Uterus (tissue), 4 donors: Measurements from ENCODE around the gene GTF2IRD2. TPM values are rescaled to one million over a fixed set of nuclear protein-coding genes. Genes with fewer than 3 reads are reported as not detected.
"Not testable (repeated sequence)": the region's sequence is repeated elsewhere in the genome, so short reads cannot be mapped to it uniquely, and the experiment has no call there.

ENCODE experiments used
- DNase-seq, 2 donors: peaks; one replicate each; pipeline ENCODE4 v3.0.0-alpha.2; 2019 to 2020
- H3K27ac ChIP-seq, 2 donors: fragments of 200-600 bp; sonication (generic); 1 replicate in 1 of 2; 2 replicates in 1 of 2; pipeline ENCODE4 v1.5.1; 2016 to 2018
- H3K27me3 ChIP-seq, 2 donors: fragments of 200-600 bp; sonication (generic); one replicate each; pipeline ENCODE4 v1.5.1; 2018 to 2019; ENCODE audit warnings: control low read depth in 1 of 2
- H3K36me3 ChIP-seq, 2 donors: fragments of 200-600 bp; sonication (generic); one replicate each; pipeline ENCODE4 v1.5.1; 2019; ENCODE audit warnings: control low read depth in 1 of 2
- H3K4me1 ChIP-seq, 2 donors: fragments of 200-600 bp; sonication (generic); one replicate each; pipeline ENCODE4 v1.5.1; 2018 to 2019; ENCODE audit warnings: control low read depth in 1 of 2
- H3K4me3 ChIP-seq, 2 donors: fragments of 200-600 bp; sonication (generic); 1 replicate in 1 of 2; 2 replicates in 1 of 2; pipeline ENCODE4 v1.5.1; 2018 to 2019; ENCODE audit warnings: mild to moderate bottlenecking in 1 of 2
- H3K9me3 ChIP-seq, 2 donors: fragments of 200-600 bp; sonication (generic); one replicate each; pipeline ENCODE4 v1.5.1; 2019; ENCODE audit warnings: control low read depth in 1 of 2
- POLR2A ChIP-seq, 2 donors: fragments of 450-650 bp; IDR thresholded peaks; one replicate each; pipeline ENCODE4 v1.6.1; 2016; ENCODE audit warnings: antibody characterized with exemption in 2 of 2, mild to moderate bottlenecking in 1 of 2, moderate library complexity in 1 of 2
- intact Hi-C: fragments of 100-400 bp; cut with DNase I; formaldehyde crosslinking; loops from one replicate; pipeline ENCODE4 v1.15.1; 2023; ENCODE audit warnings: low total_unique reads
- total RNA-seq, 4 donors: library from RNA; depleted of rRNA in 3 of 4; stranded (reverse); fragments of >200 nt in 3 of 4; gene quantifications; one replicate each; pipeline versions ENCODE4 v1.1.0 to v1.2.4, GENCODE V29; 2014 to 2023
- TF ChIP-seq, protein P1 (sequence below), 4 experiments: fragments of 200-600 bp in 2 of 4; fragments of 450-650 bp in 2 of 4; sonication (generic) in 2 of 4; IDR thresholded peaks; one replicate each; pipeline ENCODE4 v1.5.1; 2016 to 2019; ENCODE audit warnings: antibody characterized with exemption in 4 of 4, mild to moderate bottlenecking in 2 of 4, moderate library complexity in 1 of 4
- donor health status: DM: yes; HTN: yes; CAD: no.

The GTF2IRD2 gene
- total RNA-seq = 10 to 100 TPM; 12.9 to 46.7 (median 28.1) TPM

GRCh38 chr7:74850833-74851721, at the start of gene GTF2IRD2:
Gene GTF2IRD2, minus strand, starts transcription at chr7:74851605. Its CDS starts 15,227 bp downstream, at chr7:74836378.
- H3K27ac ChIP-seq, H3K36me3 ChIP-seq, H3K4me3 ChIP-seq, H3K9me3 ChIP-seq, H3K4me1 ChIP-seq, intact Hi-C loops, H3K27me3 ChIP-seq: not testable (repeated sequence)
- DNase-seq = peak in 1 of 2 donors; percentile 75

DNA sequence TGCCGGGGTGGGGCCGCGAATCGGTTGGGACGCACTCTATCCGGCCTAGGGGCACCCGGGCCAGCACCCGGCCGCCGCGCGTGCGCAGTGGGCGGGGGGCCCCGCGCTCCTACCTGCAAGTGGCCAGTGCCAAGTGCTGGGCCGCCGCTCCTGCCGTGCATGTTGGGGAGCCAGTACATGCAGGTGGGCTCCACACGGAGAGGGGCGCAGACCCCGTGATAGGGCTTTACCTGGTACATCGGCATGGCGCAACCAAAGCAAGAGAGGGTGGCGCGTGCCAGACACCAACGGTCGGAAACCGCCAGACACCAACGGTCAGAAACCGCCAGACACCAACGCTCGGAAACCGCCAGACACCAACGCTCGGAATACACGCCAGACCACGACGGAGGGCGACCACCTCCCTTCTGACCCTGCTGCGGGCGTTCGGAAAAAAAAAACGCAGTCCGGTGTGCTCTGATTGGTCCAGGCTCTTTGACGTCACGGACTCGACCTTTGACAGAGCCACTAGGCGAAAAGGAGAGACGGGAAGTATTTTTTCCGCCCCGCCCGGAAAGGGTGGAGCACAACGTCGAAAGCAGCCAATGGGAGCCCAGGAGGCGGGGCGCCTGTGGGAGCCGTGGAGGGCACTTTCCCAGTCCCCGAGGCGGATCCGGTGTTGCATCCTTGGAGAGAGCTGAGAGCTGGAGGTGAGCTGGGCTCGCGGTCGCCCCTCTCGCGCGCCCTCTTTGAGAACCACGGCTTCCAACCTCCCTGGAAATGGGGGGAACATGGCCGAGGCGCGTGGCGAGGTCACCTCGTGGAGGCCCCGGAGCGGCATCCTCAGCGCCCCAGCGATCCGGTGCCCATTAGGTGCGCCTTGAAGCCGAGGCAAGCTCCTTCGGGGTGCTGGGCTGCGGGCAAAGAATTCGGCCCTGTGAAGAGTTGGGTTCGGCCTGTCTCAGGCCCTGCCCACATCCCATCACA, 39.0 kb upstream of the GTF2IRD2 start:
- peak; percentile 89 for DNase-seq
- intact Hi-C loops = not testable (repeated sequence)
- peak overlapping the region; percentile 74 to 86 for H3K27ac ChIP-seq

DNA sequence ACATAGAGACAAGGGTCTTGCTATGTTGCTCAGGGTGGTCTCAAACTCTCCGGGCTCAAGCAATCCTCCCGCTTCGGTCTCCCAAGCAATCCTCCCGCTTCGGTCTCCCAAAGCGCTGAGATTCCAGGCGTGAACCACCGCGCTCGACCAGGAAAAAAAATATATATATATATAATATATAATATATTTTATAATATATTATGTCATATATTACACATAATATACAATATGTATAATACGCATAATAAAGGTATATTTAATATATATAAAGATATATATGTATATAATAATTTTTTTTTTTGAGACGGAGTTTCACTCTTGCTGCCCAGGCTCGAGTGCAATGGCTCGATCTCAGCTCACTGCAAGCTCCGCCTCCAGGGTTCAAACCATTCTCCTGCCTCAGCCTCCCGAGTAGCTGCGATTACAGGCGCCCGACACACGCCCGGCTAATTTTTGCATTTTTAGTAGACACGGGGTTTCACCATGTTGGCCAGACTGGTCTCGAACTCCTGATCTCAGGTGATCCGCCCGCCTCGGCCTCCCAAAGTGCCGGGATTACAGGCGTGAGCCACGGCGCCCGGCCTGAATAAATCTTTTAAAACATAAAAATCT, 38.2 kb upstream of the GTF2IRD2 start:
- DNase-seq, H3K4me1 ChIP-seq, intact Hi-C loops, H3K9me3 ChIP-seq, H3K4me3 ChIP-seq, H3K36me3 ChIP-seq, H3K27ac ChIP-seq, H3K27me3 ChIP-seq: not testable (repeated sequence)

More for the DNA sequence above, 39.0 kb upstream of the GTF2IRD2 start:
- not testable (repeated sequence) for H3K4me1 ChIP-seq, H3K9me3 ChIP-seq, H3K27me3 ChIP-seq, H3K36me3 ChIP-seq
- TF ChIP-seq, protein P1, sequence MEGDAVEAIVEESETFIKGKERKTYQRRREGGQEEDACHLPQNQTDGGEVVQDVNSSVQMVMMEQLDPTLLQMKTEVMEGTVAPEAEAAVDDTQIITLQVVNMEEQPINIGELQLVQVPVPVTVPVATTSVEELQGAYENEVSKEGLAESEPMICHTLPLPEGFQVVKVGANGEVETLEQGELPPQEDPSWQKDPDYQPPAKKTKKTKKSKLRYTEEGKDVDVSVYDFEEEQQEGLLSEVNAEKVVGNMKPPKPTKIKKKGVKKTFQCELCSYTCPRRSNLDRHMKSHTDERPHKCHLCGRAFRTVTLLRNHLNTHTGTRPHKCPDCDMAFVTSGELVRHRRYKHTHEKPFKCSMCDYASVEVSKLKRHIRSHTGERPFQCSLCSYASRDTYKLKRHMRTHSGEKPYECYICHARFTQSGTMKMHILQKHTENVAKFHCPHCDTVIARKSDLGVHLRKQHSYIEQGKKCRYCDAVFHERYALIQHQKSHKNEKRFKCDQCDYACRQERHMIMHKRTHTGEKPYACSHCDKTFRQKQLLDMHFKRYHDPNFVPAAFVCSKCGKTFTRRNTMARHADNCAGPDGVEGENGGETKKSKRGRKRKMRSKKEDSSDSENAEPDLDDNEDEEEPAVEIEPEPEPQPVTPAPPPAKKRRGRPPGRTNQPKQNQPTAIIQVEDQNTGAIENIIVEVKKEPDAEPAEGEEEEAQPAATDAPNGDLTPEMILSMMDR (IDR thresholded peaks at IDR 0.05) = peak in 1 of 4 experiments; percentile 8
- peak; percentile 53 to 54 for TF ChIP-seq POLR2A (IDR thresholded peaks at IDR 0.05)
- peak overlapping the region; percentile 50 to 53 for H3K4me3 ChIP-seq

- H3K27me3 ChIP-seq, DNase-seq, H3K36me3 ChIP-seq, H3K4me3 ChIP-seq, H3K27ac ChIP-seq, H3K9me3 ChIP-seq, H3K4me1 ChIP-seq, intact Hi-C loops: not testable (repeated sequence)
Observed at GRCh38 chr7:74885295-74885694, 33.9 kb upstream of the GTF2IRD2 start.

GRCh38 chr7:74882110-74882509, 30.7 kb upstream of the GTF2IRD2 start:
- H3K9me3 ChIP-seq, H3K27ac ChIP-seq, DNase-seq, H3K27me3 ChIP-seq, intact Hi-C loops, H3K36me3 ChIP-seq, H3K4me1 ChIP-seq, H3K4me3 ChIP-seq: not testable (repeated sequence)

DNA sequence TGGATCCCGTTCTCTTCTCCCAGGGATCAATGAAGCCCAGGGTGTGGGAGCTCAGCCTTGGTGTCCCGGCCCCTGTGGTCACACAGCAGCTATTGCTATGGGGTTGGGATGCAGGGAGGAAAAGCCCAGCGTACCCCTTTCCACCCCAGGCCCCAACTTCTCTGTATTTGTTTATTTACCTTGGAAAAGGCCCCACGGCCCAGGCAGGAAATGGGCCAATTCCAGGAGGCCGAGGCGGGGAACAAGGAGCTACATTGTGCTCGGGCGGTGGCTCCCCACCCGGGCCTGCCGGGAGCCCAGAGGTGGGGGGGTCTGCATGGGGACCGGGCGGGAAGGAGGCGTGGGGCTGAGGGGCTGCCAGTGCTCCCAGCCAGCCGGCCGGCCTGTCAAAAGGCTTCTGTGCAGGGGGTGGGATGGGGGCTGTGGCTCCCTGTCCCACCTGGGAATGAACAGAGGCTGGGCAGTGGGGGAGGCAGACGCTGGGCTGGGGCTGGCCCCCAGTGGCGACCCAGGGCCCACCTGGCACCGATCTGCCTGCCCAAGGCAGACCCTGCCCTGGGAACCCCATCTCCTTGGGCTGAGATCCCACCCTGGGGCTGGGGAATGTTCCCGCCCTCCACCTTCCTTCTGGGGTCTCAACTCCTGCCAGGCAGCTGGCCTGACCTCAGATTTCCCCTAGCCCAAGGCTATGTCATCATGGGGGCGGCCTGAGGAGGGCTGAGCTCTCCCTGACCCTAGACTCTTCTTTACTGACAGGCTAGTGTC, 23.5 kb upstream of the GTF2IRD2 start:
- H3K4me1 ChIP-seq, H3K4me3 ChIP-seq, intact Hi-C loops, H3K27me3 ChIP-seq, H3K9me3 ChIP-seq, H3K36me3 ChIP-seq, H3K27ac ChIP-seq: not testable (repeated sequence)
- DNase-seq = peak; percentile 20 to 24

DNA sequence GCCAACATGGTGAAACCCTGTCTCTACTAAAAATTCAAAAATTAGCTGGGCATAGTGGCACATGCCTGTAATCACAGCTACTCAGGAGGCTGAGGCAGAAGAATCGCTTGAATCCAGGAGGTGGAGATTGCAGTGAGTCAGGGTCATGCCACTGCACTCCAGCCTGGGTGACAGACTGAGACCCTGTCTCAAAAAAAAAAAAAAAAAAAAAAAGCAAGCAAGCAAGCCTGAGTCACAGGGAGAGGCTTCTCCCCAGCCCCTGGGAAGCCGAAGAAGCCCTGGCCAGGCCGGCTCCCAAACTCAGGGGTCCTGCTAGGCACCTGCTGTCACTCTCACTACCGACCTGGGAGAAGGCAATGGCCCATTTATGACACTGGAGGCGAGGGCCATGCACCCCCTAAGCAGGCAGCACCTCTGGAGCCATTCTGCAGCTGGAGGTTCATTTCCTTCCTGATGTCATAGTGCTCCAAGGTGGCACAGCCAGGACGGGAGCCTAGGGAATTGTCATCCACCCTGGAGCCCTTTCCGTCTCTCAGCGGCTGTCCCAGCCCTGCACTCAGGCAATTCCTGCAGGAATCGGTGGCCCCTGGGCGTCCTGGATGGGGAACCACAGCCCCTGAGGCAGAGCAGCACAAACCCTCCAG, 22.8 kb upstream of the GTF2IRD2 start:
- H3K4me1 ChIP-seq, intact Hi-C loops, H3K27ac ChIP-seq, H3K36me3 ChIP-seq, H3K27me3 ChIP-seq, H3K4me3 ChIP-seq, H3K9me3 ChIP-seq, DNase-seq: not testable (repeated sequence)

DNA sequence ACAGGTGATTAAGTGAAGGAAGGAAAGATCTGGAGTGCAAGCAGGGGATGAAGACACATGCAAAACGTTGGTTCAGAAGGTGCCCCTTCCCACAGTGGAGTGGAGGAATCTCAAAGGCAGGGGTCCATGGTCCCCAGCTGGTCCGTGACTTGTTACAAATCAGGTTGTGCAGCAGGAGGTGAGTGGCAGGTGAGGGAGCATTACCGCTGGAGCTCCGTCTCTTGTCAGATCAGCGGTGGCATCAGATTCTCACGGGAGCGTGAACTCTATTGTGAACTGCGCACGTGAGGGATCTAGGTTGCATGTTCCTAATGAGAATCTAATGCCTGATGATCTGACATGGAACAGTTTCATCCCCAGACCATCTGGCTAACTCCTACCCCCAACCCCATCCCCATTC, 21.1 kb upstream of the GTF2IRD2 start:
- DNase-seq = not testable (repeated sequence)

GRCh38 chr7:74865777-74866176, 14.4 kb upstream of the GTF2IRD2 start:
- H3K27me3 ChIP-seq, H3K27ac ChIP-seq, intact Hi-C loops, H3K9me3 ChIP-seq, H3K4me1 ChIP-seq, DNase-seq, H3K4me3 ChIP-seq, H3K36me3 ChIP-seq: not testable (repeated sequence)

More for the DNA sequence above, 21.1 kb upstream of the GTF2IRD2 start:
- H3K4me3 ChIP-seq, H3K9me3 ChIP-seq, H3K27me3 ChIP-seq, H3K4me1 ChIP-seq, H3K36me3 ChIP-seq, H3K27ac ChIP-seq, intact Hi-C loops: not testable (repeated sequence)

DNA sequence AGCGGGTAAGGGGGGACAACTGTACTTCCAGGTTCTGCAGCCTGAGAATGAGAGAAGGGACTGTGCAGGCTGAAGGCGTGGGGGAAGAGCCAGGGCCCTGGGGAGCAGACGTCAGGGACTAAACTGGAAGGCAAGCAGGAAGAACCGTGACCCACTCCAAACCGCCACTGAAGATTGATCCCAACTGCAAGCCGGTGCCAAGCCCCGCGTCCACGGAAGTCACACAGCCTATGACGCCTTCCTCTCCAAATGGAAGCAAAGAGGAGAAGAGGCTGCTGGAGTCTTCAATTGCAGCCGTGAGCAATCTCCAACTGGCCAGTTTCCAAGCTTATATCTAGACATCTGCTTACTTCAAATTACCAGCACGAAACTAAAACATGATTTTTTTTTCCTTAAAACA, 1.6 kb downstream of the GTF2IRD2 start:
- H3K27ac ChIP-seq, H3K9me3 ChIP-seq, DNase-seq, H3K27me3 ChIP-seq, H3K36me3 ChIP-seq, H3K4me1 ChIP-seq, intact Hi-C loops, H3K4me3 ChIP-seq: not testable (repeated sequence)

DNA sequence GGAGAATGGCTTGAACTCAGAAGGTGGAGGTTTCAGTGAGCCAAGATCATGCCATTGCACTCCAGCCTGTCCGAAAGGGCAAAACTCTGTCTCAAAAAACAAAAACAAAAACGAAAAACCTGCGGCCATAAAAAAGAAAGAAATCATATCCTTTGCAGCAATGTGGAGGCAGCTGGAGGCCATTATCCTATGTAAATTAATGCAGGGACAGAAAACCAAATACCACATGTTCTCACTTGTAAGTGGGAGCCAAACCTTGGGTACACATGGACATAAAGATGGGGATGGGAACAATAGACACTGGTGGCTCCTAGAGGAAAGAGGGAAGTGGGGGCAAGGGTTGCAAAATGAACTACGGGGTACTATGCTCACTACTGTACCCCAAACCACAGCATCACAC, 21.0 kb downstream of the GTF2IRD2 start:
- H3K27ac ChIP-seq, H3K4me1 ChIP-seq, H3K4me3 ChIP-seq, DNase-seq, intact Hi-C loops, H3K27me3 ChIP-seq, H3K9me3 ChIP-seq, H3K36me3 ChIP-seq: not testable (repeated sequence)
